Omental fat pad (tissue), 4 donors: ENCODE data around the gene MXRA5. TPM values are rescaled to one million over a fixed set of nuclear protein-coding genes. Genes with fewer than 3 reads are reported as not detected.
A peak's percentile ranks its signal among the peaks of the same experiment; 100 is the strongest.
"Not testable (repeated sequence)": the region's sequence is repeated elsewhere in the genome, so short reads cannot be mapped to it uniquely, and the experiment has no call there.

ENCODE experiments used
- ATAC-seq: fragments of 150-250 bp; one replicate; pipeline ENCODE4 v1.9.1; 2016; ENCODE audit warnings: mild to moderate bottlenecking, moderate library complexity; ENCODE audit not compliant: low FRiP score
- DNase-seq: peaks from one replicate; pipeline ENCODE4 v3.0.0-alpha.2; 2019; ENCODE audit warnings: low spot score
- total RNA-seq, 4 donors: library from RNA; depleted of rRNA; stranded (reverse); fragments of >200 nt; gene quantifications; one replicate each; pipeline ENCODE4 v1.1.0, GENCODE V29; 2016
- TF ChIP-seq, protein P1 (sequence below), 3 donors: fragments of 450-650 bp; IDR thresholded peaks; one replicate each; pipeline ENCODE4 v1.5.1; 2016 to 2017; ENCODE audit warnings: antibody characterized with exemption in 3 of 3, mild to moderate bottlenecking in 3 of 3, moderate library complexity in 2 of 3

Gene MXRA5
- total RNA-seq, 4 donors from 2014 or later, result 0.32 to 5.8 (median 2.0) TPM

DNA sequence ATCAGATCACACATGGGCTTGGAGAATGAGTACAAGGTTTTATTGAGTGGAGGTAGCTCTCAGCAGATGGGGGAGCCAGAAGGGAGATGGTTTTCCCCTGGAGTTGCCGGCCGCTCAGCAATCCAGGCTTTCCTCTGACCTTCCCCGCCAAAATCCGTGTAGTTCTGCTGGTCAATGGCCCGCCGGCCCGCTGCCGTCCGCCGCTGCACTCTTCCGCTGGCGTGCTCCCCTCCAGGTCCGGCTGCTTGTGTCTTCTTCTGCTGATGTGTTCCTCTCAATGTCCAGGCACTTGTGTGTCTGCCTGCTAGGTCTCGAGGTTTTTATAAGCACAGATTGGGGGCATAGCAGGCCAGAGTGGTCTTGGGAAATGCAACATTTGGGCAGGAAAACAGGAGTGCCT lies 14.4 kb upstream of the MXRA5 start:
- TF ChIP-seq, protein P1, sequence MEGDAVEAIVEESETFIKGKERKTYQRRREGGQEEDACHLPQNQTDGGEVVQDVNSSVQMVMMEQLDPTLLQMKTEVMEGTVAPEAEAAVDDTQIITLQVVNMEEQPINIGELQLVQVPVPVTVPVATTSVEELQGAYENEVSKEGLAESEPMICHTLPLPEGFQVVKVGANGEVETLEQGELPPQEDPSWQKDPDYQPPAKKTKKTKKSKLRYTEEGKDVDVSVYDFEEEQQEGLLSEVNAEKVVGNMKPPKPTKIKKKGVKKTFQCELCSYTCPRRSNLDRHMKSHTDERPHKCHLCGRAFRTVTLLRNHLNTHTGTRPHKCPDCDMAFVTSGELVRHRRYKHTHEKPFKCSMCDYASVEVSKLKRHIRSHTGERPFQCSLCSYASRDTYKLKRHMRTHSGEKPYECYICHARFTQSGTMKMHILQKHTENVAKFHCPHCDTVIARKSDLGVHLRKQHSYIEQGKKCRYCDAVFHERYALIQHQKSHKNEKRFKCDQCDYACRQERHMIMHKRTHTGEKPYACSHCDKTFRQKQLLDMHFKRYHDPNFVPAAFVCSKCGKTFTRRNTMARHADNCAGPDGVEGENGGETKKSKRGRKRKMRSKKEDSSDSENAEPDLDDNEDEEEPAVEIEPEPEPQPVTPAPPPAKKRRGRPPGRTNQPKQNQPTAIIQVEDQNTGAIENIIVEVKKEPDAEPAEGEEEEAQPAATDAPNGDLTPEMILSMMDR (IDR thresholded peaks at IDR 0.05), result no peak
- DNase-seq (no peak), ATAC-seq (no peak)

DNA sequence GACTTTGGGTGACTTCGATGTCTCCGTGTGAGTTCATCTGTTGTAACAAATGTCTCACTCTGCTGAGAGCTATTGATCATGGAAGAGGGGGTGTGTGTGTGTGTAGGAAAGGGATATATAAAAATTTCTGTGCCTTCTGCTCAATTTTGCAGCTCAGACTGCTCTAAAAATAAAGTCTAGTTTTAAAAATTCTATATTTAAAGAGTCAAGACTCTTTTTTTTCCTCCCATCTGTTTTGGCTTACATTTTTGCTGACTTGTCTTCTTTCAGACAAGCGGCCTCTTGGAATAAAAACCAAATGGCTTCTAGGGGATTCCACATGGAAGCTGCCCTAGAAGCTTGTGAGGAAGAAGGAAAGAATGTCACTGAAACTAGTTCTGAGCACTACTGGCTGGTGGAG lies 6.3 kb upstream of the MXRA5 start:
- DNase-seq, ATAC-seq: not testable (repeated sequence)

DNA sequence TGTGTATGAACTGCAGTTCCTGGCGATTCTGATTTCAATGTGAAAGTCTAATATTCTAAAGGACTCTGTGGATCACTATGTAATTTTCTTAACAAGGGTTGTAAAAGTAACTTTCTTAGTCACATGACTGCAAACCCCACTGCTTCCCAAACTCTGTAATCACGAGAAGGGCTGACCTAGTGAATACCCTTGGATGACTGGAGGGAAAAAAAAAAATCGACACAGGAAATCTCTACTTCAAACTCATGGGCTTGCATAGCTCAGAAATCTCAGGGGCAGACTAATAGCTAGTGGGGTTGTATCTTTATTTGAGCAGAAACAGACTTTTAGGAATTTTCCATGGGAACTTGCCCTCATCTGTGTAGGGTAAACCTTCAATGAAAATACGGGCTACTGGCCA lies 4.8 kb upstream of the MXRA5 start:
- no peak for DNase-seq
- TF ChIP-seq, protein P1 (IDR thresholded peaks at IDR 0.05), result no peak
- no peak for ATAC-seq

DNA sequence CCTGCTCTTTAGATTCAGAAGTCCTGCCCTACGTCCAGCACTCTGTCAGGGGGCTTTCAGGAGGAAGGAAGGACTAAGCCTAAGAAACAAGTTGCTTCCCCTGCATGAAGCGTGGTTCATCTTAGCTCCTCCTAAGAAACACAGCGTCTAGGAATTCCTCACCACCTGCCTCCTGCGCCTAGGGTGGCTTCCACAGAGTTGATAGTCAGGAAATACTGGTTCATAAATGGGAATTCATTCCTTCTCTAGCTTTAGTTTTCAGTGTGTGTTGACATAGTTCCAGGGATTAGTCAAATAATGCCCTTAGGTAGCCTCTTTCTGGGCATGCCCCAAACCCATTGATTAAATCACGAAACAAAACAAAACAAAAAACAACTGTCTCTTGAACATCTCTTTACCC lies 1.7 kb upstream of the MXRA5 start:
- no peak for ATAC-seq
- no peak for DNase-seq
- TF ChIP-seq, protein P1 (IDR thresholded peaks at IDR 0.05), result no peak

DNA sequence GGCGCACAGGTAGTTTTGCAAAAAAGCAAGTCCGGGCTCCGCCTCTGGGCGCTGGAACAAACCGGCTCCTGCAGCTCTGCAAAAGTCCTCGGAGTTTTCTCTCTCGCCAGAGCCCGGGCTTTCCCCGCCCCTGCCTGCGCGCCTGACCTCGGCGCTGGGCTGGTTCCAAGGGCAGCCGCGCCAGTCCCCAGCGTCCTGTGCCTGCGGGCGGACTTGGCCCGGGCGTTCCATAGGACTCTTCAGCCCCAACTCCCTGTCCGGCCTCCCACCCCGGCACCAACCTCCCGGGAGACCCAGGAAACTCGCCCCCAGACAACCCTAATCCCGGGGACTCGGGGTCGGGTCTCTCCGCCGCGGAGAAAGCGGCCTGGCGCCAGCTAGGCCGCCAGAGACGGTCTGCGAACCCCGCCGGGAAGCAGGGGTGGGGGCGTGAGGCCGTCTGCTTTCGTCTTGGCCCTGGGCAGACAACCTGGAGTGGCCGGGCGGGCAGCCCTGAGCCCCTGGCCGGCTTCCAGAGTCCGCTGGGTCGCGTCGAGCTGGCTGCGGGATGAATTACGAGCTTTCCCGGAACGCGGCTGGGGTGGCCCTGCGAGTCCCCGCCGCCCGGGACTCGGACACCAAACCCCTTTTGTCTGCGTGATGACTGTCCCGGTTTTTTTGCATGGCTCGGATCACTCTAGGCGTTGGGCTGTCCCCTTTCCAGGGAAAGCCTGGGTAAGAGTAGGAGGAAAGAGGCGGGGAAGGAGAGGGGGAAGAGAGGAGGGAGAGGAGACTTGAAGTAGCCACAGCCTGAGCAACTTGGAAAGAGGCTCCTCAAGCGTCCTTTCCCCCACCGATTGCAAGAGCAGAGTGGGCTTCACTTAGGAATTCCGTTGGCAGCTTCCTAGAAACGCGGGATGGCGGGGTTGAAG lies 916 bp downstream of the MXRA5 start:
- TF ChIP-seq, protein P1 (IDR thresholded peaks at IDR 0.05), result no peak
- ATAC-seq (peak; percentile 76), DNase-seq (no peak)

DNA sequence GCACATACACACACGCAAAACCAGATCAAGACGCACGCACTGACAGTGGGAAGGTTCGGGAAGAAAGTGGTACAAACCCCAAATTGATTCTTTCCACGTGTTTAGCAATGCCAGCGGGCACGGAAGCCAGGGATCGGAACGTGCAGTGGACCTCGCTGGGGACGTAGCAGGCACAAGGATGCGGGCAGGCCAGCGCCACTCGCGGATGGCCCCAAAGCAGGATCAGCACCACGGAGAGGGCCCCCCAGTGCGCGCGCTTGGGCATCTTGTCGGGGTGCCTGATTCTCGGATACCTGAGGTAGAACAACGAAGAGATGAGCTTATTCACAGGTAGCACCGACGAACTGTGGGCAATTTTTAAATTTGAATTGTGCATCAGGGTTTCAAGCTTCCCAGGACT lies 2.9 kb downstream of the MXRA5 start:
- not testable (repeated sequence) for DNase-seq, ATAC-seq

DNA sequence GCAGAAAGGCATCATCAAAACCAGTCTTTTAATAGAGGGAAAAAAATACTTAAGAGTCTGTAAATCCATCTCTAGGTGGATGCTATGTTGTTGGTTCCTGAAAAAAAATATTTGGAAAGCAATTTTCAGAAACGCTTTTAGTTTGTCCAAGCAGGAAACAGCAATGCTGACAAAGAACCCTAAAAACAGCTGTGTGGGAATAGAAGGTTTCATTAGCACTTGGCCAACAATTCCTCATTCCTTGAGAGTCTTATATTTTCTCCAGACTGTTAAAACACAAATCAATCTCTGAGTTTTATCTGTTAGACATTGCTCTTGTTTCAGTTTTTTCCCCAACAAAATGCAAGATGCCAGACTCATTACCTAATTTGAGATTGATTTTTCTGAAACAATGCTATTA lies 6.4 kb downstream of the MXRA5 start:
- ATAC-seq (no peak), DNase-seq (no peak)
- TF ChIP-seq, protein P1 (IDR thresholded peaks at IDR 0.05), result no peak

DNA sequence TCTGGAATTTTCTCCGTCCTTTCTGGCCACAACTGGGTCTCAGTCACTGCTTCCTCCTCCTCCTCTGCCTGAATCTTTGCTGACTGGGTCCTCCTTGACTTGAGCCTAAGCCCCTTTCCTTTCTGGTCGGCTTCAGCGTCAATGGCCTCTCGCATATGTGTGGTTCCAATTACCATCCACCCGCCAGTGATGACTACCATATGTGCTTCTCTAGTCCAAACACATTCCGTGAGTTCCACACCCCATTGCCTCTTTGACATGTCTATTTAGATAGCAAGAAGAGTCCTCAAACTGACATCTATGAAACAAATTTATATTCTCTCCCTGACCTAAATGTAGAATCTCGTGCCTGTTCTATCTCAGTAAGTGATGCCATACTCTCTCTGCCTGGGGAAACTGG lies 19.8 kb downstream of the MXRA5 start:
- TF ChIP-seq, protein P1 (IDR thresholded peaks at IDR 0.05), result no peak
- ATAC-seq, result no peak
- DNase-seq, result no peak
